IMR-90 (cell line): ENCODE data around the gene DCDC2. TPM values are rescaled to one million over a fixed set of nuclear protein-coding genes. Genes with fewer than 3 reads are reported as not detected.

ENCODE experiments used
- ATAC-seq: fragments of 200-7000 bp; cut with Tn5 transposase; 2 replicates; pipeline ENCODE4 v1.9.1; 2020; ENCODE audit warnings: low read depth, mild to moderate bottlenecking, moderate library complexity
- BruUV-seq: library from RNA; stranded (reverse); fragments of 400-500 nt; replicated peaks from 2 replicates; lab custom pipeline; 2021; lab: Mats Ljungman, UMichigan
- CTCF ChIA-PET: fragments of 300-600 bp; formaldehyde crosslinking; extraction: SDS; loops from one replicate; lab custom pipeline; 2021; ENCODE audit warnings: antibody characterized with exemption; lab: Yijun Ruan, JAX
- POLR2A ChIA-PET: fragments of 300-600 bp; sonication (Branson Sonifier 250); formaldehyde crosslinking; loops from one replicate; lab custom pipeline; 2022; ENCODE audit warnings: antibody characterized with exemption; ENCODE audit not compliant: unreplicated experiment; lab: Charles Lee
- DNase-seq: peaks from one replicate; pipeline ENCODE4 v3.0.0; 2013
- H2AFZ ChIP-seq: replicated peaks from 2 replicates; pipeline ENCODE3; 2013; ENCODE audit warnings: low read length, mild to moderate bottlenecking; ENCODE audit not compliant: poor library complexity
- H2AK5ac ChIP-seq: 2 replicates; pipeline ENCODE4 v1.6.1; 2013; ENCODE audit warnings: low read depth, low read length, inconsistent platforms
- H2AK9ac ChIP-seq: replicated peaks from 2 replicates; pipeline ENCODE3; 2013; ENCODE audit warnings: mild to moderate bottlenecking, low read depth, low read length, moderate library complexity; ENCODE audit not compliant: poor library complexity
- H2BK120ac ChIP-seq: 2 replicates; pipeline ENCODE4 v1.6.1; 2013; ENCODE audit warnings: low read depth, low read length, inconsistent platforms
- H2BK15ac ChIP-seq: 3 replicates; pipeline ENCODE4 v1.6.1; 2013; ENCODE audit warnings: low read depth, low read length, inconsistent platforms
- H2BK20ac ChIP-seq: 2 replicates; pipeline ENCODE4 v1.6.1; 2013; ENCODE audit warnings: low read depth, mild to moderate bottlenecking, inconsistent platforms, low read length, moderate library complexity
- H2BK5ac ChIP-seq: 2 replicates; pipeline ENCODE4 v1.6.1; 2013; ENCODE audit warnings: mild to moderate bottlenecking, low read depth, low read length, inconsistent platforms; ENCODE audit not compliant: poor library complexity, severe bottlenecking
- H3K14ac ChIP-seq: replicated peaks from 2 replicates; pipeline ENCODE4 v1.6.1; 2013; ENCODE audit warnings: low read depth, low read length, inconsistent platforms
- H3K18ac ChIP-seq: 2 replicates; pipeline ENCODE4 v1.6.1; 2013; ENCODE audit warnings: low read depth, low read length, control low read depth
- H3K23ac ChIP-seq: 2 replicates; pipeline ENCODE4 v1.6.1; 2013; ENCODE audit warnings: low read depth, low read length, inconsistent platforms
- H3K27ac ChIP-seq: 2 replicates; pipeline ENCODE4 v1.5.1; 2013; ENCODE audit warnings: mild to moderate bottlenecking, control low read depth, low read length; ENCODE audit not compliant: insufficient read depth
- H3K27me3 ChIP-seq: 2 replicates; pipeline ENCODE4 v1.6.1; 2013; ENCODE audit warnings: low read length; ENCODE audit not compliant: control insufficient read depth, insufficient read depth
- H3K36me3 ChIP-seq: 2 replicates; pipeline ENCODE4 v1.6.1; 2013; ENCODE audit warnings: low read length, mixed read lengths; ENCODE audit not compliant: control insufficient read depth, insufficient read depth
- H3K4ac ChIP-seq: 2 replicates; pipeline ENCODE4 v1.6.1; 2013; ENCODE audit warnings: low read depth, low read length, inconsistent platforms
- H3K4me1 ChIP-seq: 2 replicates; pipeline ENCODE4 v1.6.1; 2013; ENCODE audit warnings: low read length, mixed read lengths; ENCODE audit not compliant: control insufficient read depth, insufficient read depth
- H3K4me2 ChIP-seq: 2 replicates; pipeline ENCODE4 v1.6.1; 2013; ENCODE audit warnings: low read depth, mild to moderate bottlenecking, control low read depth, low read length, moderate library complexity
- H3K4me3 ChIP-seq: 2 replicates; pipeline ENCODE4 v1.5.1; 2013; ENCODE audit warnings: low read depth, mild to moderate bottlenecking, control low read depth, low read length, moderate library complexity; ENCODE audit not compliant: insufficient read depth
- H3K56ac ChIP-seq: 2 replicates; pipeline ENCODE4 v1.6.1; 2013; ENCODE audit warnings: low read length, inconsistent platforms; ENCODE audit not compliant: insufficient read depth; ENCODE audit errors: extremely low read depth
- H3K79me1 ChIP-seq, 2 experiments: 2 replicates each; pipeline ENCODE4 v1.6.1; 2013; ENCODE audit warnings: low read length in 2 of 2, inconsistent platforms in 1 of 2, low read depth in 1 of 2
- H3K9ac ChIP-seq: 2 replicates; pipeline ENCODE4 v1.6.1; 2013; ENCODE audit warnings: low read depth, low read length, control low read depth
- H3K9me1 ChIP-seq: 2 replicates; pipeline ENCODE4 v1.6.1; 2013; ENCODE audit warnings: low read length, inconsistent platforms; ENCODE audit not compliant: insufficient read depth
- H3K9me3 ChIP-seq: 2 replicates; pipeline ENCODE4 v1.6.1; 2013; ENCODE audit warnings: low read length; ENCODE audit not compliant: control insufficient read depth, insufficient read depth
- H4K20me1 ChIP-seq: 2 replicates; pipeline ENCODE4 v1.6.1; 2013; ENCODE audit warnings: low read length, inconsistent platforms; ENCODE audit not compliant: insufficient read depth
- H4K5ac ChIP-seq: 2 replicates; pipeline ENCODE4 v1.6.1; 2013; ENCODE audit warnings: mild to moderate bottlenecking, low read depth, low read length, control low read depth
- H4K8ac ChIP-seq, 2 experiments: 2 replicates each; pipeline ENCODE4 v1.6.1; 2013; ENCODE audit warnings: low read depth in 2 of 2, low read length in 2 of 2, control low read depth in 1 of 2, inconsistent platforms in 1 of 2
- H4K91ac ChIP-seq: 2 replicates; pipeline ENCODE4 v1.6.1; 2013; ENCODE audit warnings: low read depth, low read length, inconsistent platforms; ENCODE audit not compliant: insufficient read depth
- FOS ChIP-seq: fragments of 150-350 bp; IDR thresholded peaks from 2 replicates; pipeline ENCODE4 v1.6.1; 2016; ENCODE audit warnings: low read depth, low read length
- WGBS, 2 experiments: methylation state at CpG; one replicate each; pipeline versions ENCODE4 v1.1.5 to v1.1.7; 2013; ENCODE audit warnings: missing lambda C conversion rate in 2 of 2; ENCODE audit not compliant: insufficient read length in 1 of 2; ENCODE audit errors: extremely low coverage in 2 of 2; 5-methylcytosine and 5-hydroxymethylcytosine counted together
- dilution Hi-C: fragments of 300-500 bp; cut with HindIII; formaldehyde crosslinking; loops from one replicate; pipeline ENCODE4 v1.14.3; 2018; ENCODE audit warnings: low sequenced_read_pairs; ENCODE audit not compliant: unreplicated experiment
- in situ Hi-C: fragments of 300-500 bp; cut with MboI; formaldehyde crosslinking; loops from 3 replicates; pipeline ENCODE4 v1.14.3; 2019; ENCODE audit warnings: low sequenced_read_pairs, inconsistent platforms, mixed read lengths
- intact Hi-C: fragments of 100-400 bp; cut with micrococcal nuclease; formaldehyde crosslinking; loops from 2 replicates; pipeline ENCODE4 v1.10.0; 2022
- polyA plus RNA-seq, 3 experiments: library from polyadenylated mRNA; depleted of rRNA; stranded (reverse); fragments of >200 nt; gene quantifications; 2 replicates each; pipeline ENCODE4 v1.2.3, GENCODE V29; 2012; ENCODE audit warnings: low replicate concordance in 1 of 3
- total RNA-seq: library from RNA; depleted of rRNA; stranded (reverse); fragments of >200 nt; gene quantifications from 2 replicates; pipeline ENCODE4 v1.2.3, GENCODE V29; 2012
- TF ChIP-seq, protein P1 (sequence below): conservative IDR thresholded peaks from 2 replicates; pipeline ENCODE4 v1.5.1; 2012; ENCODE audit warnings: mild to moderate bottlenecking, low read depth, low read length, improper control_type of control experiment

The DCDC2 gene
- total and polyA plus RNA-seq, 2 of the 4 experiments (the other 2 are of a cell fraction): not detected

DNA sequence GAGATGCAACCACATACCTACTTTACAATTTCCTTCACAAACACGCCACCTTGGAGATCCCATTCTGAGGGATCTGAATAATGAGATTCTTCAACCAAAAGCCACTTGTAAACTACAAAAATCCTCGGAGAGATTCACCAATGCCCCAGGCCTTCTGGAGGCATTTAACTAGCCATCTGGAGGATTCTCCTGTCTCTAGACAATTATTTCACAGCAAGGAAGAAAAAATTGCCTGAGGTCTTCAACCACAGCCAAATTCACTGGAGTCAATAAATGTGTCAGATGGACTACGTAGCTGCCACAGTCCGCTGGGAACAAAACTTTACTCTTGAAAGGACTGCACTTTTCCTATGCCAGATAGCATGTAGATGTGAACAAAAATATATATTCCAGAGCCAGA lies 19.0 kb upstream of the DCDC2 start:
- TF ChIP-seq, protein P1, sequence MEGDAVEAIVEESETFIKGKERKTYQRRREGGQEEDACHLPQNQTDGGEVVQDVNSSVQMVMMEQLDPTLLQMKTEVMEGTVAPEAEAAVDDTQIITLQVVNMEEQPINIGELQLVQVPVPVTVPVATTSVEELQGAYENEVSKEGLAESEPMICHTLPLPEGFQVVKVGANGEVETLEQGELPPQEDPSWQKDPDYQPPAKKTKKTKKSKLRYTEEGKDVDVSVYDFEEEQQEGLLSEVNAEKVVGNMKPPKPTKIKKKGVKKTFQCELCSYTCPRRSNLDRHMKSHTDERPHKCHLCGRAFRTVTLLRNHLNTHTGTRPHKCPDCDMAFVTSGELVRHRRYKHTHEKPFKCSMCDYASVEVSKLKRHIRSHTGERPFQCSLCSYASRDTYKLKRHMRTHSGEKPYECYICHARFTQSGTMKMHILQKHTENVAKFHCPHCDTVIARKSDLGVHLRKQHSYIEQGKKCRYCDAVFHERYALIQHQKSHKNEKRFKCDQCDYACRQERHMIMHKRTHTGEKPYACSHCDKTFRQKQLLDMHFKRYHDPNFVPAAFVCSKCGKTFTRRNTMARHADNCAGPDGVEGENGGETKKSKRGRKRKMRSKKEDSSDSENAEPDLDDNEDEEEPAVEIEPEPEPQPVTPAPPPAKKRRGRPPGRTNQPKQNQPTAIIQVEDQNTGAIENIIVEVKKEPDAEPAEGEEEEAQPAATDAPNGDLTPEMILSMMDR: no peak
- TF ChIP-seq FOS: no peak
- Histone ChIP-seq H4K20me1 (no peaks in the 10 kb centered on the region), H3K4me3 (no peak overlapping the region), H4K91ac (no peak overlapping the region), H2BK5ac (no peak overlapping the region), H3K27ac (no peak overlapping the region), H3K9me1 (no peaks in the 10 kb centered on the region), H3K56ac (no peak overlapping the region), H3K4ac (no peak overlapping the region), H2AK9ac (no peak overlapping the region), H3K23ac (no peak overlapping the region), H3K4me2 (no peak overlapping the region), H3K9ac (no peak overlapping the region), H3K4me1 (no peaks in the 10 kb centered on the region), H2BK120ac (no peak overlapping the region), H3K36me3 (no peaks in the 10 kb centered on the region), H3K79me1 (no peaks in the 10 kb centered on the region), H3K27me3 (no peaks in the 10 kb centered on the region), H2BK20ac (no peak overlapping the region), H2AK5ac (no peak overlapping the region), H4K8ac (no peak overlapping the region), H3K14ac (no peak overlapping the region), H2AFZ (no peak overlapping the region), H4K5ac (no peak overlapping the region), H2BK15ac (no peak overlapping the region), H3K9me3 (no peaks in the 10 kb centered on the region), H3K18ac (no peak overlapping the region)
- BruUV-seq: no TSS peak
- WGBS, 2 experiments: no CpG with 5 or more reads among the region's 4 CpGs
- dilution Hi-C loops (no loop called here), in situ Hi-C loops (no loop called here), intact Hi-C loops (no loop called here)
- POLR2A ChIA-PET: no interaction called here
- ATAC-seq (no peak), DNase-seq (no peak)
- CTCF ChIA-PET: no interaction called here
